Measurements from ENCODE around the gene MX2. TPM values are rescaled to one million over a fixed set of nuclear protein-coding genes. Genes with fewer than 3 reads are reported as not detected.

The MX2 gene
- total RNA-seq, 2 donors from 2014 or later, result 1.6 to 11.4 TPM

DNA sequence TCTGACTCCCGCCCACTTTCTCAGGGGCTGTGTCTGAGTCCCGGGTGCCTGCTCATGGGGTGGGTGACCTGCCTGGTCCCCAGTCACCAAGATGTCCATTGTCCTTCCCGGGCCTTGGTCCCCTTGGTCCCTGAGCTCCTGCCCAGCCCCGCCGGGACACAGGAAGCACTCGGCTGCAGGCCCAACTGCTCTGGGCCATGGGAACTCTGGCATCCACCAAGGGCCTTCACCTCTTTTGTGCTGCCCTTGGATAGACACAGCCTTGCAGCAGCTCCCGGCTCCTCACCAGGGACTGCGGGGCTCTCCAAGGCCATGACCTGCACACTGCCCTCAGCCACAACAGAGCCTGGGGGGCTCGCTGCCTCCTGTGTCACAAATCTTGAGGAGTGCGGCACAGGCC is 42.1 kb downstream of the MX2 start:
- H3K36me3 Mint-ChIP-seq (ENCODE audit: low read depth), result no peaks in the 10 kb centered on the region
- WGBS, 2 experiments (ENCODE audit: insufficient coverage in 1 of 2, insufficient read length in 1 of 2), result 93 to 96% methylated on average over 5 to 10 of the region's 10 CpGs
- peaks cover 7% of the 10 kb centered on the region for H3K9me3 Mint-ChIP-seq
- no peaks in the 10 kb centered on the region for H3K9me3 ChIP-seq (ENCODE audit: control insufficient read depth, low read length)
- no peak for DNase-seq
- no peak overlapping the region for H3K27ac ChIP-seq (ENCODE audit: low read depth, low read length)
- H3K27me3 ChIP-seq (ENCODE audit: control insufficient read depth, insufficient read depth, low read length, poor library complexity, severe bottlenecking), result no peaks in the 10 kb centered on the region
- no peak overlapping the region for H3K9ac ChIP-seq (ENCODE audit: extremely low read depth, low read length, poor library complexity, severe bottlenecking)
- TF ChIP-seq, protein P1, sequence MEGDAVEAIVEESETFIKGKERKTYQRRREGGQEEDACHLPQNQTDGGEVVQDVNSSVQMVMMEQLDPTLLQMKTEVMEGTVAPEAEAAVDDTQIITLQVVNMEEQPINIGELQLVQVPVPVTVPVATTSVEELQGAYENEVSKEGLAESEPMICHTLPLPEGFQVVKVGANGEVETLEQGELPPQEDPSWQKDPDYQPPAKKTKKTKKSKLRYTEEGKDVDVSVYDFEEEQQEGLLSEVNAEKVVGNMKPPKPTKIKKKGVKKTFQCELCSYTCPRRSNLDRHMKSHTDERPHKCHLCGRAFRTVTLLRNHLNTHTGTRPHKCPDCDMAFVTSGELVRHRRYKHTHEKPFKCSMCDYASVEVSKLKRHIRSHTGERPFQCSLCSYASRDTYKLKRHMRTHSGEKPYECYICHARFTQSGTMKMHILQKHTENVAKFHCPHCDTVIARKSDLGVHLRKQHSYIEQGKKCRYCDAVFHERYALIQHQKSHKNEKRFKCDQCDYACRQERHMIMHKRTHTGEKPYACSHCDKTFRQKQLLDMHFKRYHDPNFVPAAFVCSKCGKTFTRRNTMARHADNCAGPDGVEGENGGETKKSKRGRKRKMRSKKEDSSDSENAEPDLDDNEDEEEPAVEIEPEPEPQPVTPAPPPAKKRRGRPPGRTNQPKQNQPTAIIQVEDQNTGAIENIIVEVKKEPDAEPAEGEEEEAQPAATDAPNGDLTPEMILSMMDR (conservative IDR thresholded peaks at IDR 0.05), result no peak
- H3K4me3 ChIP-seq (ENCODE audit: low read length), result no peak overlapping the region
- H3K4me3 Mint-ChIP-seq, result no peak overlapping the region
- H3K4me1 Mint-ChIP-seq, result no peaks in the 10 kb centered on the region
- H3K36me3 ChIP-seq (ENCODE audit: control insufficient read depth, insufficient read depth, low read length), result no peaks in the 10 kb centered on the region
- no peak overlapping the region for H3K27ac Mint-ChIP-seq
- no peaks in the 10 kb centered on the region for H3K4me1 ChIP-seq (ENCODE audit: control insufficient read depth, insufficient read depth, low read length)
- peaks cover 3% of the 10 kb centered on the region for H3K27me3 Mint-ChIP-seq (ENCODE audit: insufficient read depth)

DNA sequence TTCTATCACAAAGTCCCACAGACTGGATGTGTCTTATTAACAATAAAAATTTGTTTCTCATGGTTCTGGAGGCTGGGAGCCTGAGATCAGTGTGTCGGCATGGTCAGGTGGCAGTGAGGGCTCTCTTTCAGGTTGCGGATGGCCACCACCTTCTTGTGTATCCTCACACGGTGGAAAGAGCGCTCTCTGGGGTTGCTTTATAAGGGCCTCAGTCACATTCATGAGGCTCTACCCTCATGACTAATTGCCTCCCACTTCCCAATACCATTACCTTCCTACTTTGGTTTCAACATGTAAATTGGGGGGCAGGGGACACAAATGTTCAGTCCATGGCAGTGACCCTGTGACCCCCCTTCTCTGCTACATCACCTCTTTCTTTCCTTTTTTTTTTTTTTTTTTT is 43.5 kb downstream of the MX2 start:
- Mint-ChIP-seq H3K4me1 (no peaks in the 10 kb centered on the region), H3K4me3 (no peak overlapping the region), H3K36me3 (ENCODE audit: low read depth) (no peaks in the 10 kb centered on the region), H3K27me3 (ENCODE audit: insufficient read depth) (peaks cover 3% of the 10 kb centered on the region), H3K9me3 (peaks cover 9% of the 10 kb centered on the region), H3K27ac (no peak overlapping the region)
- Histone ChIP-seq H3K9ac (ENCODE audit: extremely low read depth, low read length, poor library complexity, severe bottlenecking) (no peak overlapping the region), H3K27me3 (ENCODE audit: control insufficient read depth, insufficient read depth, low read length, poor library complexity, severe bottlenecking) (no peaks in the 10 kb centered on the region), H3K36me3 (ENCODE audit: control insufficient read depth, insufficient read depth, low read length) (no peaks in the 10 kb centered on the region), H3K4me1 (ENCODE audit: control insufficient read depth, insufficient read depth, low read length) (no peaks in the 10 kb centered on the region), H3K27ac (ENCODE audit: low read depth, low read length) (no peak overlapping the region), H3K9me3 (ENCODE audit: control insufficient read depth, low read length) (no peaks in the 10 kb centered on the region), H3K4me3 (ENCODE audit: low read length) (no peak overlapping the region)
- no peak for DNase-seq
- TF ChIP-seq, protein P1 (conservative IDR thresholded peaks at IDR 0.05), result no peak
- 90 to 93% methylated on average over 3 to 4 of the region's 4 CpGs for whole genome bisulfite sequencing, 2 experiments (ENCODE audit: insufficient coverage in 1 of 2, insufficient read length in 1 of 2)

DNA sequence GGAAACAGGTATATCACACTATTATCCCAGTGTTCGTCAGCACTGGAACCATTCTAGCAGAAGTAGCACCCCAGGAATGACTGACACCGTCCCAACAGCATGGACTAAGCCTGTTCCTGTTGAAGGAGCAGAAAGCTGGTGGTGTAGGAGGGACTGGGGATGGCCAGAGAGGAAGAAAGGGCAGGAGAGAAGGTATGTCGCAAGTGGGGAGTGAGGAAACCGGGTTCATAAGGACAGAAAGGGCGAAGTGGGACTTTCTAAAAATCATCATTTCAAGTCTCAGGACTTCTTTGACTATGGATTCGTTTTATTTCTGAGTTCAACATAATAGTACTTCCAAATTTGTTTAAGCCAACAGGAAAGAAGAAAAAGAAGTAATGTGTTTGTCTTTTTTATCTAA is 44.5 kb downstream of the MX2 start:
- TF ChIP-seq, protein P1 (conservative IDR thresholded peaks at IDR 0.05), result no peak
- no peaks in the 10 kb centered on the region for H3K9me3 ChIP-seq (ENCODE audit: control insufficient read depth, low read length)
- no peaks in the 10 kb centered on the region for H3K36me3 ChIP-seq (ENCODE audit: control insufficient read depth, insufficient read depth, low read length)
- no peak overlapping the region for H3K27ac ChIP-seq (ENCODE audit: low read depth, low read length)
- Mint-ChIP-seq H3K27me3 (ENCODE audit: insufficient read depth) (peaks cover 3% of the 10 kb centered on the region), H3K4me3 (no peak overlapping the region), H3K27ac (no peak overlapping the region), H3K9me3 (peaks cover 13% of the 10 kb centered on the region), H3K4me1 (no peaks in the 10 kb centered on the region), H3K36me3 (ENCODE audit: low read depth) (no peaks in the 10 kb centered on the region)
- H3K27me3 ChIP-seq (ENCODE audit: control insufficient read depth, insufficient read depth, low read length, poor library complexity, severe bottlenecking), result no peaks in the 10 kb centered on the region
- WGBS, 2 experiments (ENCODE audit: insufficient coverage in 1 of 2, insufficient read length in 1 of 2), result 85 to 90% methylated on average over 2 to 6 of the region's 6 CpGs
- no peak for DNase-seq
- H3K4me3 ChIP-seq (ENCODE audit: low read length), result no peak overlapping the region
- H3K4me1 ChIP-seq (ENCODE audit: control insufficient read depth, insufficient read depth, low read length), result no peaks in the 10 kb centered on the region
- H3K9ac ChIP-seq (ENCODE audit: extremely low read depth, low read length, poor library complexity, severe bottlenecking), result no peak overlapping the region
